Choroid plexus epithelial cell (primary cell): ENCODE data around the gene NPAS3.

Experiments
- DNase-seq: peaks from one replicate; pipeline ENCODE4 v3.0.0-alpha.2; 2010; ENCODE audit warnings: low read depth
- H3K4me3 ChIP-seq: 2 replicates; pipeline ENCODE4 v1.5.1; 2011; ENCODE audit warnings: low read depth, mild to moderate bottlenecking, control low read depth, low read length, moderate library complexity
- TF ChIP-seq, protein P1 (sequence below): conservative IDR thresholded peaks from 2 replicates; pipeline ENCODE4 v1.5.1; 2011; ENCODE audit warnings: low read depth, mild to moderate bottlenecking, control low read depth, inconsistent platforms, low read length, moderate library complexity

NPAS3 gene

GRCh38 chr14:33464254-33464962 is 525.7 kb downstream of the NPAS3 start:
- H3K4me3 ChIP-seq, result no peak overlapping the region
- DNase-seq, result no peak
- TF ChIP-seq, protein P1, sequence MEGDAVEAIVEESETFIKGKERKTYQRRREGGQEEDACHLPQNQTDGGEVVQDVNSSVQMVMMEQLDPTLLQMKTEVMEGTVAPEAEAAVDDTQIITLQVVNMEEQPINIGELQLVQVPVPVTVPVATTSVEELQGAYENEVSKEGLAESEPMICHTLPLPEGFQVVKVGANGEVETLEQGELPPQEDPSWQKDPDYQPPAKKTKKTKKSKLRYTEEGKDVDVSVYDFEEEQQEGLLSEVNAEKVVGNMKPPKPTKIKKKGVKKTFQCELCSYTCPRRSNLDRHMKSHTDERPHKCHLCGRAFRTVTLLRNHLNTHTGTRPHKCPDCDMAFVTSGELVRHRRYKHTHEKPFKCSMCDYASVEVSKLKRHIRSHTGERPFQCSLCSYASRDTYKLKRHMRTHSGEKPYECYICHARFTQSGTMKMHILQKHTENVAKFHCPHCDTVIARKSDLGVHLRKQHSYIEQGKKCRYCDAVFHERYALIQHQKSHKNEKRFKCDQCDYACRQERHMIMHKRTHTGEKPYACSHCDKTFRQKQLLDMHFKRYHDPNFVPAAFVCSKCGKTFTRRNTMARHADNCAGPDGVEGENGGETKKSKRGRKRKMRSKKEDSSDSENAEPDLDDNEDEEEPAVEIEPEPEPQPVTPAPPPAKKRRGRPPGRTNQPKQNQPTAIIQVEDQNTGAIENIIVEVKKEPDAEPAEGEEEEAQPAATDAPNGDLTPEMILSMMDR, result no peak

- TF ChIP-seq, protein P1, result no peak
- H3K4me3 ChIP-seq, result no peak overlapping the region
- peak; percentile 55 for DNase-seq
Measured at GRCh38 chr14:33465846-33466700, 527.4 kb downstream of the NPAS3 start.

- H3K4me3 ChIP-seq, result no peak overlapping the region
- DNase-seq, result no peak
- TF ChIP-seq, protein P1, result no peak
Measured at GRCh38 chr14:33467971-33468370, 529.3 kb downstream of the NPAS3 start.

DNA sequence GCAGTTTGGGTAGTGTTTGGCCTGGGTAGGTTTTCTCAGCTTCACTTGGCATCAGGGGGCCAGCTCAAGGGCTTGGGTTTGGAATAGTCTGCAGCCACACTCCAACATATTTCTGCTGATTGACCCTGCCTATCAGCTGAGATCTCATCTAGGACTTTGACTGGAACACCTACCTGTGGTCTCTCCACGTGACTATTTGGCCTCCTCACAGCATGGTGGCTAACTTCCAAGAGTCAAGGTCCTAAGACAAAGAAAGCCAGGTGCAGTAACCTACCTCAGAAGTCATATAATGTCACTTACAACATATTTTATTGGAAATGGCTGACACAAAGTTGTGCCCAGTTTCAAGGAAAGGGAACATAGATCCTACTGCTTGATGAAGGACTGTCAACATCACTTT is 531.2 kb downstream of the NPAS3 start:
- TF ChIP-seq, protein P1, result no peak
- no peak for DNase-seq
- H3K4me3 ChIP-seq, result no peak overlapping the region

- no peak overlapping the region for H3K4me3 ChIP-seq
- DNase-seq, result no peak
- TF ChIP-seq, protein P1, result no peak
Measured at GRCh38 chr14:33471776-33472175, 533.1 kb downstream of the NPAS3 start.

- TF ChIP-seq, protein P1, result peak; percentile 59
- no peak overlapping the region for H3K4me3 ChIP-seq
- DNase-seq, result peak; percentile 57
Measured at GRCh38 chr14:33475623-33476022, 536.9 kb downstream of the NPAS3 start.
